T-cell (primary cell): ENCODE data around the gene AP2M1. TPM values are rescaled to one million over a fixed set of nuclear protein-coding genes. Genes with fewer than 3 reads are reported as not detected.

ENCODE experiments used
- ATAC-seq, 4 experiments: fragments of 200-7000 bp in 3 of 4; fragments of 150-1000 bp in 1 of 4; cut with Tn5 transposase; replicated peaks in 1 of 4; 1 replicate in 3 of 4; 2 replicates in 1 of 4; pipeline ENCODE4 v1.10.0; 2021; ENCODE audit warnings: moderate library complexity in 3 of 4, mild to moderate bottlenecking in 2 of 4, moderate number of reproducible peaks in 1 of 4
- CTCF ChIA-PET, 2 donors: fragments of 300-600 bp; sonication (Branson Sonifier 250); formaldehyde crosslinking; loops; one replicate each; lab custom pipeline; 2022; ENCODE audit warnings: antibody characterized with exemption in 2 of 2; lab: Charles Lee
- POLR2A ChIA-PET, 2 donors: fragments of 300-600 bp; sonication (Branson Sonifier 250); formaldehyde crosslinking; loops; one replicate each; lab custom pipeline; 2022; ENCODE audit warnings: antibody characterized with exemption in 2 of 2; lab: Charles Lee
- DNase-seq, 35 experiments: peaks; one replicate each; pipeline versions ENCODE4 v3.0.0 to v3.0.0-alpha.2; 2013 to 2023
- H3K27ac ChIP-seq: one replicate; pipeline ENCODE4 v1.5.1; 2013; ENCODE audit warnings: low read length
- H3K27me3 ChIP-seq, 2 experiments: replicated peaks in 1 of 2; 1 replicate in 1 of 2; 2 replicates in 1 of 2; pipeline versions ENCODE4 v1.6.1 to v1.7.0; 2013; ENCODE audit warnings: low read length in 1 of 2, mixed read lengths in 1 of 2; ENCODE audit not compliant: control insufficient read depth in 2 of 2, insufficient read depth in 2 of 2; ENCODE audit errors: extremely low read depth in 1 of 2
- H3K36me3 ChIP-seq, 2 donors: 1 replicate in 1 of 2; 2 replicates in 1 of 2; pipeline versions ENCODE4 v1.6.1 to v1.7.0; 2013; ENCODE audit warnings: low read length in 1 of 2; ENCODE audit not compliant: control insufficient read depth in 2 of 2, insufficient read depth in 1 of 2; ENCODE audit errors: extremely low read depth in 1 of 2
- H3K4me1 ChIP-seq, 2 experiments: 1 replicate in 1 of 2; 2 replicates in 1 of 2; pipeline versions ENCODE4 v1.6.1 to v1.7.0; 2013; ENCODE audit warnings: low read length in 2 of 2, mixed read lengths in 1 of 2; ENCODE audit not compliant: insufficient read depth in 2 of 2, control insufficient read depth in 1 of 2; ENCODE audit errors: extremely low read depth in 1 of 2
- H3K4me3 ChIP-seq, 2 donors: 1 replicate in 1 of 2; 2 replicates in 1 of 2; pipeline versions ENCODE4 v1.5.1 to v1.7.0; 2013; ENCODE audit warnings: mild to moderate bottlenecking in 2 of 2, low read length in 1 of 2, moderate library complexity in 1 of 2; ENCODE audit not compliant: control insufficient read depth in 1 of 2; ENCODE audit errors: extremely low read depth in 1 of 2
- H3K9me3 ChIP-seq: 2 replicates; pipeline ENCODE4 v1.7.0; 2013
- H3K27ac Mint-ChIP-seq, 2 donors: one replicate each; pipeline ENCODE4 v1.8.0; 2020 to 2021; ENCODE audit warnings: mild to moderate bottlenecking in 2 of 2, mixed read lengths in 2 of 2
- H3K27me3 Mint-ChIP-seq, 2 donors: one replicate each; pipeline ENCODE4 v1.8.0; 2021 to 2022; ENCODE audit warnings: mixed read lengths in 2 of 2
- H3K36me3 Mint-ChIP-seq: one replicate; pipeline ENCODE4 v1.8.0; 2021; ENCODE audit warnings: mixed read lengths
- H3K4me1 Mint-ChIP-seq, 3 donors: one replicate each; pipeline ENCODE4 v1.8.0; 2020 to 2022; ENCODE audit warnings: mixed read lengths in 3 of 3, mild to moderate bottlenecking in 1 of 3
- H3K4me3 Mint-ChIP-seq, 3 donors: one replicate each; pipeline ENCODE4 v1.8.0; 2020 to 2022; ENCODE audit warnings: mild to moderate bottlenecking in 3 of 3, mixed read lengths in 3 of 3, moderate library complexity in 3 of 3
- H3K9me3 Mint-ChIP-seq, 3 donors: one replicate each; pipeline ENCODE4 v1.8.0; 2020 to 2022; ENCODE audit warnings: mixed read lengths in 3 of 3
- WGBS: methylation state at CpG from one replicate; pipeline ENCODE4 v1.1.5; 2013; ENCODE audit warnings: missing lambda C conversion rate; ENCODE audit not compliant: insufficient coverage; 5-methylcytosine and 5-hydroxymethylcytosine counted together
- total RNA-seq, 35 experiments: library from RNA in 6 of 35; stranded (reverse) in 6 of 35; fragments of 120-200 nt in 1 of 35; gene quantifications; one replicate each; pipeline versions ENCODE4 v1.2.1 to v1.2.4 and lab custom pipeline; 2013 to 2026

Gene AP2M1
- total RNA-seq (100 to 1,000 TPM; 124 to 196 (median 188) TPM), total RNA-seq (lab: John Stamatoyannopoulos, UW) (93.4 to 283 (median 134) reads per million in 29 experiments)
- total RNA-seq (2013), result 107 TPM

GRCh38 chr3:184174646-184175492, at the start of gene AP2M1:
AP2M1 (plus strand) TSS chr3:184174855; CDS start chr3:184176994, 2,139 bp downstream.
- Histone ChIP-seq H3K36me3 (peaks cover 11 to 35% of the 10 kb centered on the region in 2 donors), H3K4me1 (peaks cover 6 to 44% of the 10 kb centered on the region in 2 experiments), H3K9me3 (no peaks in the 10 kb centered on the region), H3K4me3 (peak within 1 kb of the TSS; percentile 83 to 95), H3K27me3 (no peaks in the 10 kb centered on the region), H3K27ac (peak within 1 kb of the TSS; percentile 54)
- ChIA-PET CTCF (interaction anchor here (0.6 to 1.5 kb wide), 4 partner anchors 11 to 279 kb away, joined by 4 to 7 read pairs (median 5); partner anchors contain the start of gene ABCF3 (in 1 of the 2)), POLR2A (interaction anchor here (0.6 to 1.0 kb wide), 2 partner anchors 9 to 73 kb away, joined by 3 read pairs; no protein-coding TSS in a partner anchor)
- peaks cover 24% of the 10 kb centered on the region for H3K36me3 Mint-ChIP-seq
- H3K27ac Mint-ChIP-seq, result peak within 1 kb of the TSS; percentile 82 to 84
- H3K4me1 Mint-ChIP-seq, result peaks cover 33 to 44% (median 33%) of the 10 kb centered on the region in 3 donors
- DNase-seq (peak; percentile 92 to 99 (median 97)), ATAC-seq (peak; percentile 96 to 99 (median 97))
- H3K27me3 Mint-ChIP-seq, result no peaks in the 10 kb centered on the region
- under 1% methylated on average over 72 of the region's 73 CpGs for WGBS
- peak within 1 kb of the TSS; percentile 89 to 98 (median 97) for H3K4me3 Mint-ChIP-seq
- no peaks in the 10 kb centered on the region for H3K9me3 Mint-ChIP-seq

DNA sequence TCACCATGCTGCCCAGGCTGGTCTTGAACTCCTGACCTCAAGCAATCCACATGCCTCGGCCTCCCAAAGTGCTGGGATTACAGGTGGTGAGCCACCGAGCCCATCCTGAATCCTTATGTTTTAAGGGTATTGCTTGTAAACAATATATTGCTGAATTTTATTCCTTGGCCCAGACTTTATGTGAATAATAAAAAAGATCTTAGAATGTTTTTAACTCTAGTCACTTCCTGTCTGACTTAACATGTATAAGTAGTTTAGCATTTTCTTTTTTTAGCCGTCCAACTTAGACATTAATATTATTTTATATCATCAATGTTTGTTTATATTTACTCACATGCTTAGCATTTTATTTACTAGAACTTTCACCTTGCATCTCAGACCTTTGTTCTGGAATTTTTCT, 48.6 kb upstream of the AP2M1 start:
- Histone ChIP-seq H3K4me3 (no peak overlapping the region), H3K27ac (no peak overlapping the region), H3K4me1 (no peaks in the 10 kb centered on the region), H3K36me3 (no peaks in the 10 kb centered on the region), H3K9me3 (no peaks in the 10 kb centered on the region), H3K27me3 (peaks cover 0 to 18% of the 10 kb centered on the region in 2 experiments)
- Mint-ChIP-seq H3K9me3 (no peaks in the 10 kb centered on the region), H3K27ac (no peak overlapping the region), H3K27me3 (peaks cover 0 to 2% of the 10 kb centered on the region in 2 donors), H3K36me3 (no peaks in the 10 kb centered on the region), H3K4me1 (no peaks in the 10 kb centered on the region), H3K4me3 (no peak overlapping the region)
- no CpG with 5 or more reads among the region's 3 CpGs for WGBS
- ATAC-seq (no peak), DNase-seq (no peak)
- POLR2A ChIA-PET, result no interaction called here
- CTCF ChIA-PET, result interaction anchor here in 1 of 2 donors (1.0 kb wide), 1 partner anchor 102 kb away, joined by 3 read pairs; no protein-coding TSS in a partner anchor

DNA sequence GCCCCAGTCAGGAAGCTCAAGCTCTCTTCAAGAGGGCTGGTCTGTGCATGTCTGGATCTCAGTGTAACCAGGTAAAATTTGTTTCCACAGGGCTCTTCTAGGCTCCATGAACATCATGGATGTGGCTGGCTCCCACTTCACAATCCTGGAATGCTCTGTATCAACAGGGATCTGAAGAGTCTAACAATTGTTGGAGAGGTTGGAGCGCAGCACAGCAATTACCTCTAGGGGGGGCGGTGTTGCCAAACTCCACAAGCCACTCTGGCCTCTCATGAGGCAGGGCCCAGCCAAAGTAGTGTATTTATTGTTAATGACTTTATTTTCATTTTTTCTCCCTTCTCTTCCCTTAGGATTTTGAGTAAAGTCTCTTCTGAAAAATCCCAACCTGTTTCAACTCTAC, 45.6 kb upstream of the AP2M1 start:
- peak in 1 of 4 experiments; percentile 46 for ATAC-seq
- CTCF ChIA-PET, result no interaction called here

GRCh38 chr3:184132945-184133344, 41.7 kb upstream of the AP2M1 start:
- H3K9me3 ChIP-seq, result no peaks in the 10 kb centered on the region
- no CpG with 5 or more reads among the region's 4 CpGs for WGBS
- Mint-ChIP-seq H3K36me3 (no peaks in the 10 kb centered on the region), H3K9me3 (no peaks in the 10 kb centered on the region), H3K27ac (no peak overlapping the region), H3K4me3 (peak overlapping the region in 1 of 3 donors; percentile 98), H3K27me3 (no peaks in the 10 kb centered on the region), H3K4me1 (peaks cover 31 to 48% (median 35%) of the 10 kb centered on the region in 3 donors)
- no peak overlapping the region for H3K27ac ChIP-seq
- no peaks in the 10 kb centered on the region for H3K27me3 ChIP-seq
- no peak overlapping the region for H3K4me3 ChIP-seq
- H3K4me1 ChIP-seq, result peaks cover 10 to 17% of the 10 kb centered on the region in 2 experiments
- peaks cover 2 to 4% of the 10 kb centered on the region in 2 donors for H3K36me3 ChIP-seq
- ATAC-seq (no peak), DNase-seq (no peak)
- POLR2A ChIA-PET, result no interaction called here
- CTCF ChIA-PET, result interaction anchor here in 1 of 2 donors (0.5 kb wide), 1 partner anchor 373 kb away, joined by 4 read pairs; no protein-coding TSS in a partner anchor

More for the DNA sequence above, 45.6 kb upstream of the AP2M1 start:
- Mint-ChIP-seq H3K4me3 (no peak overlapping the region), H3K9me3 (no peaks in the 10 kb centered on the region), H3K27me3 (peaks cover 0 to 2% of the 10 kb centered on the region in 2 donors), H3K27ac (no peak overlapping the region), H3K4me1 (peaks cover 6 to 9% (median 7%) of the 10 kb centered on the region in 3 donors), H3K36me3 (no peaks in the 10 kb centered on the region)
- H3K4me1 ChIP-seq, result peaks cover 0 to 5% of the 10 kb centered on the region in 2 experiments
- peaks cover 0 to 13% of the 10 kb centered on the region in 2 experiments for H3K27me3 ChIP-seq
- H3K27ac ChIP-seq, result no peak overlapping the region
- no peaks in the 10 kb centered on the region for H3K9me3 ChIP-seq
- no CpG with 5 or more reads among the region's 2 CpGs for WGBS
- no peak overlapping the region for H3K4me3 ChIP-seq
- H3K36me3 ChIP-seq, result no peaks in the 10 kb centered on the region
- POLR2A ChIA-PET, result no interaction called here
- peak in 1 of 35 experiments; percentile 6 for DNase-seq

GRCh38 chr3:184133840-184134745, 40.6 kb upstream of the AP2M1 start:
- Histone ChIP-seq H3K4me3 (peak overlapping the region; percentile 81 to 99), H3K27ac (peak overlapping the region; percentile 75), H3K9me3 (no peaks in the 10 kb centered on the region), H3K4me1 (peaks cover 10 to 17% of the 10 kb centered on the region in 2 experiments), H3K27me3 (no peaks in the 10 kb centered on the region), H3K36me3 (peaks cover 4% of the 10 kb centered on the region in 2 donors)
- DNase-seq (peak in 18 of 35 experiments; percentile 8 to 51 (median 16)), ATAC-seq (peak in 3 of 4 experiments; percentile 1 to 11 (median 1))
- WGBS, result 1% methylated on average over 28 of the region's 37 CpGs
- H3K9me3 Mint-ChIP-seq, result no peaks in the 10 kb centered on the region
- no peaks in the 10 kb centered on the region for H3K27me3 Mint-ChIP-seq
- H3K27ac Mint-ChIP-seq, result peak overlapping the region; percentile 95 to 97
- ChIA-PET CTCF (interaction anchor here in 1 of 2 donors (2.2 kb wide), 1 partner anchor 11 kb away, joined by 8 read pairs; no protein-coding TSS in a partner anchor), POLR2A (interaction anchor here in 1 of 2 donors (0.6 kb wide), 2 partner anchors 91 to 181 kb away, joined by 3 to 7 read pairs; no protein-coding TSS in a partner anchor)
- peak overlapping the region; percentile 91 to 98 (median 97) for H3K4me3 Mint-ChIP-seq
- H3K36me3 Mint-ChIP-seq, result no peaks in the 10 kb centered on the region
- peaks cover 33 to 50% (median 36%) of the 10 kb centered on the region in 3 donors for H3K4me1 Mint-ChIP-seq
